ENCODE measurements around the gene DOCK1.

Gene DOCK1

DNA sequence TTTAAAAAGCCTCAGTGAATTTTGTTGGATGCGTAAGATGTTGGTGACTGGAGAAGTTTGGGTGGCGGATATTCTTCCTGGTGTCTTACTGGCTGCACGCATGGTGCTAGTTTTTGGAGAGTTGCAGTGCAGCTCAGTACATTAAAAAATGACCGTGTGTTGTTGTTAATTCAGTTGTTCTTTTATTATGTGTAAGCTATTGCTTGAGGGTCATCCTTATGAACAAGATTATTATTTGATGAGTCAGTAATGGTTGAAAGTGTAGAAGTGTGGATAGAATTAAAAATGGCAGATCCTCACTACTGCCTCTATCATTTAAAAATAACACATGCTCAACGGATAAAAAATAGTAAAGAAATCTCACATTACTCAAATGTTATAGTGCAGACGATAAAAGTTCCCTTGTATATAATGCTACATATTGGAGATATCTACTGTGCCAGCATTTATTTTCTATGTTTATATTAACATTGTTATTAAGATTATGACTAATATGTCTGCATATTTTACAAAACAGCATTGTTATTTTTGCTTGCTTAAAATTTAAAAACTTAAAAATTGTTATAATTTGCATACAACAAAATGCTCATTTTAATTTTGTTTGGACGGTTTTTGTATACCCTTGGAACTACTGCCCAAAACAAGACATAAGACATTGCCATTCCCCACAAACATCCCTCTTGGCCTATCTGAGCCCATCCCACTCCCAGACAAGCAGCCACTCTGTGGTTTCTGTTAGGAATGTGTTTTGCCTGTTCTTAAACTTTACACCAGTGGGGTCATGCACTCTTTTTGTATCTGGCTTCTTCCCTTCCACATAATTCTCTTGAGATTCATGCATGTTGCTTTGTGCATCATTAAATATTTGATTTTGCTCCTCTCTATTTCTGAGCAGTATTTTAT lies 142.0 kb downstream of the DOCK1 start:
- TF ChIP-seq, protein P1, sequence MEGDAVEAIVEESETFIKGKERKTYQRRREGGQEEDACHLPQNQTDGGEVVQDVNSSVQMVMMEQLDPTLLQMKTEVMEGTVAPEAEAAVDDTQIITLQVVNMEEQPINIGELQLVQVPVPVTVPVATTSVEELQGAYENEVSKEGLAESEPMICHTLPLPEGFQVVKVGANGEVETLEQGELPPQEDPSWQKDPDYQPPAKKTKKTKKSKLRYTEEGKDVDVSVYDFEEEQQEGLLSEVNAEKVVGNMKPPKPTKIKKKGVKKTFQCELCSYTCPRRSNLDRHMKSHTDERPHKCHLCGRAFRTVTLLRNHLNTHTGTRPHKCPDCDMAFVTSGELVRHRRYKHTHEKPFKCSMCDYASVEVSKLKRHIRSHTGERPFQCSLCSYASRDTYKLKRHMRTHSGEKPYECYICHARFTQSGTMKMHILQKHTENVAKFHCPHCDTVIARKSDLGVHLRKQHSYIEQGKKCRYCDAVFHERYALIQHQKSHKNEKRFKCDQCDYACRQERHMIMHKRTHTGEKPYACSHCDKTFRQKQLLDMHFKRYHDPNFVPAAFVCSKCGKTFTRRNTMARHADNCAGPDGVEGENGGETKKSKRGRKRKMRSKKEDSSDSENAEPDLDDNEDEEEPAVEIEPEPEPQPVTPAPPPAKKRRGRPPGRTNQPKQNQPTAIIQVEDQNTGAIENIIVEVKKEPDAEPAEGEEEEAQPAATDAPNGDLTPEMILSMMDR (IDR thresholded peaks at IDR 0.05; ENCODE audit: control insufficient read depth, extremely low read depth, insufficient read depth) = no peak
- DNase-seq (ENCODE audit: low read depth) = no peak
- no peak overlapping the region for H3K4me3 ChIP-seq (ENCODE audit: low read depth, low read length)

GRCh38 chr10:127047878-127048238 lies 142.6 kb downstream of the DOCK1 start:
- no peak overlapping the region for H3K4me3 ChIP-seq (ENCODE audit: low read depth, low read length)
- no peak for DNase-seq (ENCODE audit: low read depth)
- TF ChIP-seq, protein P1 (IDR thresholded peaks at IDR 0.05; ENCODE audit: control insufficient read depth, extremely low read depth, insufficient read depth) = no peak

DNA sequence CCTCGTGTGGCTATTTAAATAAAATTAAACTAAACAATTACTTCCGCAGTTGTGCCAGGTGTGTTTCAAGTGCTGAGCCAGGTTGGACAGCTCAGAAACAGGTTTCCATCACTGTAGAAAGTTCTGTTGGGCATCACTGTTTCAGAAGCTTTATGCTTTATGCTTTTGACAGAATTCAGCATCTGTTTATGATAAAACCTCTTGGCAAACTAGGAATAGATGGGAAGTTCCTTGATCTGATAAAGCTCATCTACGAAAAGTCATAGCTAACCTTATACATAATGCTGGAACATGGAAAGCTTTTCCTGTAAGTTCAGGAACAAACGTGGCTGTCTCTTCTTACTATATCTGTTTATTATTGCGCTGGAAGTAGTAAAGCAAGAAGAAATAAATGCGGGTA lies 143.4 kb downstream of the DOCK1 start:
- TF ChIP-seq, protein P1 (IDR thresholded peaks at IDR 0.05; ENCODE audit: control insufficient read depth, extremely low read depth, insufficient read depth) = no peak
- no peak for DNase-seq (ENCODE audit: low read depth)
- H3K4me3 ChIP-seq (ENCODE audit: low read depth, low read length) = no peak overlapping the region

DNA sequence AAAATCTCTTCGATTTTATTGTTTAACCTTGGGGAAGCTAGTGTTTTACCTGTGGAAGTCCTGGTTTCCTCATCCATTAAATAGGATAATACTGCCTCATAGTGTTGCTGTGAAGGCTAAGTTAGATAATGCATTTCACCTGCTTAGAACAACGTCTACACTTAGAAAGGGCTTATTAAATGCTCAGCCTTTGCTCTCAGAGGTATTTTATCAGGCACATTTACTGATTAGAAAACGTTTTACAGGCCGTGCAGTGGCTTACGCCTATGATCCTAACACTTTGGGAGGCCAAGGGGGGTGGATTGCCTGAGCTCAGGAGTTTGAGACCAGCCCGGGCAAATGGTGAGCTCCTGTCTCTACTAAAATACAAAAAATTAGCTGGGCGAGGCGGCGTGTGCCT lies 146.8 kb downstream of the DOCK1 start:
- no peak overlapping the region for H3K4me3 ChIP-seq (ENCODE audit: low read depth, low read length)
- TF ChIP-seq, protein P1 (IDR thresholded peaks at IDR 0.05; ENCODE audit: control insufficient read depth, extremely low read depth, insufficient read depth) = no peak
- DNase-seq (ENCODE audit: low read depth) = no peak

- H3K4me3 ChIP-seq (ENCODE audit: low read depth, low read length) = no peak overlapping the region
- DNase-seq (ENCODE audit: low read depth) = no peak
- TF ChIP-seq, protein P1 (IDR thresholded peaks at IDR 0.05; ENCODE audit: control insufficient read depth, extremely low read depth, insufficient read depth) = no peak
Measured at GRCh38 chr10:127055263-127055662, 150.0 kb downstream of the DOCK1 start.

DNA sequence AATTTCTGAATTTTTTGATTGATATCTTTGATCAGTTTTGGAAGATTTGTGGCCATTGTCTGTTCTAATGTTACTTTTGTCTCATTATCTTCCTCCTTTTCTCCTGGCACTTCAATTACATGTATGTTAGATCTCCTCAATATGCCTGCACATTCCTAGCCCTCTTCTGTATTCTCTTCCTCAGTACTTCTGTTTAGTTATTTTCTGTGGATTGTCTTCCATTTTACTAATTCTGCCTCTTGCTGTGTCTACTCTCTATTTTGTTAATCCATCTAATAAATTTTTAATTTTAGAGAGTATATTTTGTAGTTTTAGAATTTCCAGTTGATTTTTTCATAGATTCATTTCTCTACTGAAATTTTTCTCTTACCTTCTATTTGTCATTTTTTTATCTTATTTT lies 154.1 kb downstream of the DOCK1 start:
- no peak for DNase-seq (ENCODE audit: low read depth)
- TF ChIP-seq, protein P1 (IDR thresholded peaks at IDR 0.05; ENCODE audit: control insufficient read depth, extremely low read depth, insufficient read depth) = no peak
- H3K4me3 ChIP-seq (ENCODE audit: low read depth, low read length) = no peak overlapping the region

DNA sequence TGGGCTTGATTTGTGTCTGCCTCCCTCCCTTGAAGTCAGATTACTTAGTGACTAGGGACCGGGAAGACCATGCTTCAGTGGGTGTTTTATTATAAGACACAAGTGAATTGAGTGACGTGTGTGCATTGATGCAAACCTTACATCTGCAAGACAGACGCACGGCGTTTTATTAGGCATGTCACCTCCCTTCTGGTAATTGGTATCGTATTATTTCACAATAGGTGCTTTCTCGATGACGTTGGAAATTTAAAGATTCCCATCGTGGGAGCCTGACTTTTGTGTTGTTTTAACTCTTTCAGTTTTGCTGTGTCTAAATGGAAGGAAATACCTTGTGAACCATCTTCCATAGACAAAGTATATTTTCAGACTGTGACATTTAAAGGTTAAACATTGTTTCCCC lies 158.5 kb downstream of the DOCK1 start:
- no peak for DNase-seq (ENCODE audit: low read depth)
- no peak overlapping the region for H3K4me3 ChIP-seq (ENCODE audit: low read depth, low read length)
- TF ChIP-seq, protein P1 (IDR thresholded peaks at IDR 0.05; ENCODE audit: control insufficient read depth, extremely low read depth, insufficient read depth) = no peak

Measured in LNCaP clone FGC (cell line).